HG03432 (cell line): ENCODE data around the gene BAZ1B.
"Not testable (repeated sequence)": the region's sequence is repeated elsewhere in the genome, so short reads cannot be mapped to it uniquely, and the experiment has no call there.

ENCODE experiments used
- ATAC-seq: cut with Tn5 transposase; IDR thresholded peaks from one replicate; pipeline ENCODE4 v1.9.1; 2021; ENCODE audit warnings: mild to moderate bottlenecking, moderate library complexity; ENCODE audit not compliant: unreplicated experiment

Gene BAZ1B

DNA sequence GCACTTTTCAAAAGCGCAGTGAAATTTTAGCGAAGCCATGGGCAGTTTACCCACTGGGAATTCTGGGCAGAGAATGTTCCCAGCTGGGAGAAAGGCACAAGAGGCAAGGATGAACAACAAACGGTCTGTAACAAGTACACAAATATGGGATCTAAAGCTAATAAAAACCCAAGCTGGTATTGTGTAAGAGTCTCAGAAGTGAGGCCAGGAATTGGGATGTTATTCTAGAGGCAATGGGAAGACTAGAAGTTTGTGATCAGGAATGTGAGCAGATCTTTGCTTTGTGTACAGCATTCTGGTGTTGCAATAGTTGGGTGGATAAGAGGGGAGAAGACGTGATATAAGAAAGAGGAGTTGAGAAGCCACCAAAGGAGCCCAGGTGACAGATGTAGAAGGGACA lies 73.5 kb downstream of the BAZ1B start:
- no peak for ATAC-seq

- ATAC-seq, result no peak
These were observed 74.9 kb downstream of the BAZ1B start for GRCh38 chr7:73447121-73447733.

DNA sequence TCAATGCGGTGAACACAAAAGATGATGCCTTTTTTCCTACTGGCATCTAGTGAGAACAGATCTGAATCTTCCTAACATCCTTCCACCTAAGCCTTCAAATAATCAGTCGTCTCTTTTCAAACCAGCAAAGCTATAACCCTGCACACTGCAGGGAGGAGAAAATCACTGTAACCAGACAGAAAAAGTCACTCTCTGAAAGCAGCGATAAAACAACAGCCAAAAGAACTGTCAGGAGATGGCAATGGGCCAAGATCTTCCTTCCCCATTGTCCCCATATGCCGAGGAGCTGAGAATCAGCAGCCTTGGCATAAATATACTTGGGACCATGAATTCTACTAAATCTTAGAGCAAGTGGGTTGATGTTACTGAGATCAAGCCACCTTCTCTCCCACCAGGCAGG lies 75.4 kb downstream of the BAZ1B start:
- no peak for ATAC-seq

GRCh38 chr7:73443548-73444255 lies 78.4 kb downstream of the BAZ1B start:
- ATAC-seq, result no peak

- no peak for ATAC-seq
These were observed 79.1 kb downstream of the BAZ1B start for GRCh38 chr7:73442903-73443500.

DNA sequence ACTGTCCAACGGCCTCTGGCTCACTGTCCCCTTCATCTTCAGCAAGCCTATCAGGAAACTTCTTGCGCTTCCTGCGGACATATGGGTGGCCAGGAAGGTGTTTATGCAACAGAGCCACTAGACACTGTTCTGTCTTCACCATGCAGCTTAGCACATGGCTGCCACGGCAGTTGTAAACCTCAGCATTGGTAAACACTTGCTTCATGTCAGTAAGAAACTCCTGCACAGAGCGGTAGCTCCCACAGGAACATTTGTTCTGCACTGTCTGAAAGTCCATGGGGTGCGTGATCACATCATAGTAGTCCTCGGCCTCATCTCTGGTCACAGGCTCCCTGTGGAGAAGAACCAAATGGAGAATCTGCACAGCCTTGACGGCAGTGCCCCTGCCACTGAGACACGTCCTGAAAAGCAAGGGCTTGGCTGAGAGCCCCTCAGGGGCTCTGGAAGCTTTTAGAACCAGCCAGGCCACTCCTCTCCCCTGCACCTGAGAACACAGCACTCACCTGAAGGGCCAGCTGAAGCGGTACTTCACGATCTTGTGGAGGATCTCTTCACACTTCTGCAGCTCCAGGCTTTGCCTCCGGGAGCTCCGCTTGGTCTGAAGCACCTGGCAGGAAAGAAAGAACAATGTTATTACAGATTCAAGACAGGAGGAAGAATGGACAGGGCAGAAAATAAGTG lies 79.7 kb downstream of the BAZ1B start:
- no peak for ATAC-seq

- ATAC-seq, result no peak
These were observed 82.7 kb downstream of the BAZ1B start for GRCh38 chr7:73439410-73439704.

DNA sequence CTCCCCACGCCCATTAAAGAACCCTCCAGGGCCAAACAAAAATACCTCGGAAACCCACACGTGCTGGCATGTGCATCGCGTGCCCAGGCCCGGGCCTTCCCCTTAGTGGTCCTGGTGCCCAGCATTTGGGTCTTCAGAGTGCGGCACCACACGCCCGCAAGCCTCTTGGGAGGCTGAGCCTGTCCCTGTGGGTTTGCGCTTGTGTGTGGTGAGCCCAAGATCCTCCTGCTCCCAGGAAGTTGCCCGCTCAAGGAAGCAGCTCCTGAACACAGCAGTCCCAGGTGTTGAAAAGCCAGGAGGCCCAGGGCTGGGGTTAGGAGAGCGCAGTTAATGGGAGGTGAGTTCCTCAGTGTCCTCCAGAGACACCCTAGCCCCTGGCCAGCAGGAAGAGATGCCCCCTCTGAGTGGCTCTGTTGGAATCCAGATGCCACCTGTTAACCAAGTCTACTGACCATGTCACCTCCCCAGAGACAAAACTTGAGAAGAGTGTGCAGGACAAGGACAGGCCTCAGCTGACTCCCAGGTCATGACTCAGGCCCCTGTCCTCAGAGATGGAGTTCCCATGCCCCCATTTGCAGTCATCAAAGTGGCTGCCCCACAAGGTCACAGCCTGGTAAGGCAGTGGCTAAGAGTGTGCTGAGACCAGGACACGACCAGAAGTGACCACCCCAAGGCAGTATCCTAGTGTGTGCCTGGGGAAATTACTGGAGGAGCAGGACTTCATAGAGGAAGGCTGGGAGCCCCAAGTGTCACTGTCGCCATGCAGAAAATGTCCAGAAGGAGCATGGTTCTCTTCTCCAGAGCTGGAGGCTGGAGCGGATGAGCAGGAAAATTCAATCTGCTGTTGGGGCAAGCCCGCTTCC lies 83.3 kb downstream of the BAZ1B start:
- no peak for ATAC-seq

- ATAC-seq, result no peak
These were observed 84.3 kb downstream of the BAZ1B start for GRCh38 chr7:73437621-73438416.

DNA sequence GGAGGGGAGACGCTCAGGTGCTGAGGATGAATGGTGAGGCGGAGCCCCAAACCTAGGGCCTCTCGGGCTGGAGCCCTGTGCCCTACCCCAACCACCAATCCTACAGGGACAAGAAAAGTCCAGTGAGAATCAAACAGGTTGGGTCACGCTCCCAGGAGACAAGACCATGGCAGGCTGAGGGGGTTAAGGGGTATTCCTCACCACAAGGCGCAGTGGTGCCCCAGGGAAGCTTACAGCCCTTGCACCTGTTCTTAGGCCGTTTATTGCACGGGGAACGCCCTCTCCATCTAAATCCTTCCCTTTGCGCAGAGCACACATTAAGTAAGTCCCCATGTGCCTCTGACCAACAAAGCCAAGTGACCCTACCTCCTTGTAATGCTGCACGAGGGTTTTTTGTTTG lies 85.0 kb downstream of the BAZ1B start:
- ATAC-seq, result no peak

GRCh38 chr7:73436031-73436929 lies 85.8 kb downstream of the BAZ1B start:
- ATAC-seq, result no peak

DNA sequence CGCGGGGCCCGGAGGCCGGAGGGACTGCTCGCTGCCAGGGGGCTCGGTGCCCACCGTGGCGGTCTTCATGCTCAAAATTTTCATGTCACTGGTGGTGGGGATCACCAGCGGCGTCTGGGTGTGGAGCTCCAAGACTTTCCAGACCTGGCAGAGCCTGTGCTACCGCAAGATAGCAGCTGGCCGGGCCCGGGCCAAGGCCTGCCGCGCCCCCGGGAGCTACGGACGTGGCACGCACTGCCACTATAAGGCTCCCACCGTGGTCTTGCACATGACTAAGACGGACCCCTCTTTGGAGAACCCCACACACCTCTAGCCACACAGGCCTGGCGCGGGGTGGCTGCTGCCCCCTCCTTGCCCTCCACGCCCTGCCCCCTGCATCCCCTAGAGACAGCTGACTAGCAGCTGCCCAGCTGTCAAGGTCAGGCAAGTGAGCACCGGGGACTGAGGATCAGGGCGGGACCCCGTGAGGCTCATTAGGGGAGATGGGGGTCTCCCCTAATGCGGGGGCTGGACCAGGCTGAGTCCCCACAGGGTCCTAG lies 86.6 kb downstream of the BAZ1B start:
- ATAC-seq, result no peak

DNA sequence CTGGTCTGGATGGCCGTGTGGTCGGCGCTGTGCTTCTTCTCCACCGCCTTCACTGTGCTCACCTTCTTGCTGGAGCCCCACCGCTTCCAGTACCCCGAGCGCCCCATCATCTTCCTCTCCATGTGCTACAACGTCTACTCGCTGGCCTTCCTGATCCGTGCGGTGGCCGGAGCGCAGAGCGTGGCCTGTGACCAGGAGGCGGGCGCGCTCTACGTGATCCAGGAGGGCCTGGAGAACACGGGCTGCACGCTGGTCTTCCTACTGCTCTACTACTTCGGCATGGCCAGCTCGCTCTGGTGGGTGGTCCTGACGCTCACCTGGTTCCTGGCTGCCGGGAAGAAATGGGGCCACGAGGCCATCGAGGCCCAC lies 87.4 kb downstream of the BAZ1B start:
- no peak for ATAC-seq

- peak; percentile 21 for ATAC-seq
These were observed 88.0 kb downstream of the BAZ1B start for GRCh38 chr7:73433924-73434700.

DNA sequence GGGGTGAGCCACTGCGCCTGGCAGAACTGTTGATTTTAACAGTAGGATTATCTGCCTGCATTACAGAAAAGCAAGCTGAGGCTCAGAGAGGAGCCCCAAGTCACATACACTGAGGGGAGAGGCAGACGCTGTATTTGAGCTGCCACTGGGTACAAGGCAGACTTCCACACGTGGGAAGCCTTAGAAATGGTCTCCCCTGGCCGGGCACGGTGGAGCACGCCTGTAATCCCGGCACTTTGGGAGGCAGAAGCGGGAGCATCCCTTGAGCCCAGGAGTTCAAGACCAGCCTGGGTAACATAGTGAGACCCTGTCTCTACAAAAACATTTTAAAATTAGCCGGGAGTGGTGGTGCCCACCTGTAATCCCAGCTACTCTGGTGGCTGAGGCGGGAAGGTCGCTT lies 89.4 kb downstream of the BAZ1B start:
- no peak for ATAC-seq

DNA sequence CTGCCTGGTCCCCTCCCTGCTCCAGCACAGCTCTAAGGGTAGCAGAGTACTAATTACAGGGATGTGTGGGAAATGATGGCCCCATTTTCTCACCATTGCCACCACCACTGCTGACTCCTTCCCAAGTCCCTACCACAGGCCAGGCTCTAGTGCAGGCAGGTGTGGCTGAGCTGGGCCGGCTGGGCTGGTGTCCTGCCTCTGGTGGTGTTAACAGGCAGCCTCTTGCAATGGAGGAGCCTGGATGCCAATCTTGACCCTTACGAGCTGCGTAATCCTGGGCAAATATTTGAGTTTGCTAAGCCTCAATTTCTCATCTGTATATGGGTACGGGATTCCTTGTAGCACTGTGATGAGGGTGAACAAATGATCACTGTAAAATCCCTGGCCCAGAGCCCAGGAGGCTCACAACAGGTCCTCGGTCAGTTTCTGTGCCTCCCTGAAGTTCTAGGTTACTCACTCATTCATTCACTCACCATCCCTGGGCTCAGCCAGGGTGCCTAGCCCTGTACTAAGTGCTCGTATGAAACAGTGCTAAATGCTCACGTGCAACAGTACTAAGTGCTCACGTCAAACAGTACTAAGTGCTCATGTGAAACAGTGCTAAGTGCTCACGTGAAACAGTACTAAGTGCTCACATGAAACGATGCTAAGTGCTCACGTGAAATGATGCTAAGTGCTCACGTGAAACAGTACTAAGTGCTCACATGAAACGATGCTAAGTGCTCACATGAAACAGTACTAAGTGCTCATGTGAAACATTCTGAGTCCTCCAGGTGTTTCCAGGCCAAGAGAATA lies 90.9 kb downstream of the BAZ1B start:
- no peak for ATAC-seq

DNA sequence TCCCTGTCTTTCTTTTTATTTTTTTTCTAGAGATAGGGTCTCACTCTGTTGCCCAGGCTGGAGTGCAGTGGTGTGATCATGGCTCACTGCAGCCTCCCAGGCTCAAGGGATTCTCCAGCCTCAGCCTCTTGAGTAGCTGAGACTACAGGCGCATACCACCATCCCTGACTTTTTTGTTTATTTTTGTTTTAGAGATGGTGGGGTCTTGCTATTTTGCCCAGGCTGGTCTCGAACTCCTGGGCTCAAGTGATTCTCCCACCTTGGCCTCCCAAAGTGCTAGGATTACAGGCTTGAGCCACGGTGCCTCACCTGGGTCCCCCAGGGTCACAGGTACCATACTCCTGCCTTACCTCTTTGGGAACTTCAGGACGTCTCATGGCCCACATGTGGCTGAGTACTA lies 91.6 kb downstream of the BAZ1B start:
- not testable (repeated sequence) for ATAC-seq
